SKM-1 treated with dmso at 0.1 percent for 144 hours (cell line): ENCODE measurements around the gene PLA2G4B.

Source experiments
- DNase-seq: peaks from one replicate; lab custom pipeline; 2025; ENCODE audit not compliant: unreplicated experiment; lab: John Stamatoyannopoulos, UW

PLA2G4B gene

DNA sequence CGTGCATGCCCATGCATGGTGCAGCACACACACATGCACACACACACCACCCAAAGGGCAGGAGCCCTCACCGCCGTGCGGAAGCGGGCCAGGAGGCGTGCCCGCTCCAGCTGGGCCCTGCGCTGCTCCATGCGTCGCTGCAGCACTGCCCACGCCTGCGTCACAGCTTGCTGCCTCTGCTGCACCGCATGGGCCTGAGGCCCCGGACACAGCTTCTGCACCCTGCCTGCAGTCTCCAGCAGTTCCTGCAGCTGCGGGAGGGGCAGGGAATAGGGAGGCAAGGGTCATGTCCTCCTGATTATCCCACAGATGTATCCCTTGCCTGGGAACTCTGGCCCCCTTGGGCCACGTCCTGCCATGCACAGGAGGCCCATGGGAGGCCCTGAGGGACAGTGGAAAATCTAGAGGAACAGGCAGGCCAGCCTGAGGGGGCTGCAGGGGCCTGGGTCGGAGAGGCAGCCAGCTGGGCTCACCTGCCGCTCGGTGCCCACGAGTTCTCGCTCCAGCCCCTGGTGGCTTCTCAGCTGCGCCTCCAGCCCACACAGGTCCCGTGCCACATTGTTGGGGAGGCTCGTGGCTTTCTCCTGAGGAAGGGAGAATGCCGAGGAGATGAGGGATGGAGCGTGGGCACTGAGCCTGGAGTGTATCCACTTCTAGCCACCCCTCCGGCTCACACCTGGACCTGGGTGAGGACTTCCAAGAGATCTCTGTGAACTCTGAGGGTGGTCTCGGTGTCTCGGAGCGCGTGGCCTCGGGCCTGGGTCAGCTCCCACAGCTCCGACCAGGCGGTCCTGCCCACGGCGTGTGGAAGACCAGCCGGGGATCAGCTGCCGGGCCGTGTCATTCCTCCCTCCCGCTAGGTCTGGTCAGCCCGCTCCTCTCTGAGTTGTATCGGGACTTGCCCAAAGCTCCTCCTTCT, 31.4 kb downstream of the PLA2G4B start:
- DNase-seq, result no peak

DNA sequence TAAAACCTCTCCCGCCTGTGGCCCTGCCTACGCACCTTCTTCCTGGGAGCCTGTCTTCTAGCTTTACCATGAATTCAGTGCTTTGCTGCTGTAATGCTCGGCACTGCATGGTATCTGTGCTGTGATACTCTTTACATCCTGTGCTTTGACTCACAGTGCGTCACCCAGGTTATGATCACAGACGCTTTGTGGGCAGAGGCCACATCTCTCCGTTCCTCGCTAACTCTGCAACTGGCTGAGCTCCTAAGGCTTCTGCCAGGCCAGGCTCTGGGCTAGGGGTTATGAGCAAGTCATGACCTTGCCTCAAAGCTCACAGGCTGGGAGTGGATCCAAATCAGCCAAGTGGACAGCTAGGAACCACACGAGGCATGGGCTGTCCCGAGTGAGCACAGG, 32.0 kb downstream of the PLA2G4B start:
- DNase-seq, result no peak

DNA sequence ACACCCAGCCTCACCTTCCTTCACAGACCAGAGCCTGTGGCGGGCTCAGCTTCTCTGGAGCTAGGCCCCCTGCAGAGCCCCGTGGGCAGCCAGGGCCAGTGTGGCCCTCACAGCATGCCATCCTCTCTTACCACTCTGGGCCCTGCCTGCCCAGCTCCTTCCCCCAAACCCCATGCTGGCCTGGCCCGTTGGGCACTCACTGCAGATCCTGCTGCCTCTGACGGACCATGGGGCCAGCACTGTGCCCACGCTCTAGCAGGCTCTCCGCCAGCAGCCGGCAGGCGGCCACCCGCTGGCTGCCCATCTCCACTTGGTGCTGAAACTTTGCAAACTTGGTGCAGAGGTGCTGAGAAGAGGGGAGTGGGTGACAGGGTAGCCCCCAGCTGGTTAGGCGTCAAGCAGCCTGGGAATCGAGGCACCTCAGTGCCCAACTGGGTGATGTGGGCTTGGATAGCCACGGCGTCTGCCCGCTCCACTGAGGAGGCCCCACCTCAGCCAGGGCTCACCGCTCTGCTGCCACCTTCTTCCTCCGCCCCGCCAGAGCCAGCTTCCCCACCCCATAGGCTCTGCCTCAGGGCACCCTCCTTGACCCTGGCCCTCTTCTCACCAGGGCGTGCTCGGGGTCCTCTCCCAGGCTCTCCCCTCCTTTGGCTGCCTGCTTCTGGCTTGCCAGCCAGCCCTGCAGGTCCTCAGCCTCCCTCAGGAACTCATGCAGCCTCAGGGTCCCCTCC, 32.7 kb downstream of the PLA2G4B start:
- no peak for DNase-seq

DNA sequence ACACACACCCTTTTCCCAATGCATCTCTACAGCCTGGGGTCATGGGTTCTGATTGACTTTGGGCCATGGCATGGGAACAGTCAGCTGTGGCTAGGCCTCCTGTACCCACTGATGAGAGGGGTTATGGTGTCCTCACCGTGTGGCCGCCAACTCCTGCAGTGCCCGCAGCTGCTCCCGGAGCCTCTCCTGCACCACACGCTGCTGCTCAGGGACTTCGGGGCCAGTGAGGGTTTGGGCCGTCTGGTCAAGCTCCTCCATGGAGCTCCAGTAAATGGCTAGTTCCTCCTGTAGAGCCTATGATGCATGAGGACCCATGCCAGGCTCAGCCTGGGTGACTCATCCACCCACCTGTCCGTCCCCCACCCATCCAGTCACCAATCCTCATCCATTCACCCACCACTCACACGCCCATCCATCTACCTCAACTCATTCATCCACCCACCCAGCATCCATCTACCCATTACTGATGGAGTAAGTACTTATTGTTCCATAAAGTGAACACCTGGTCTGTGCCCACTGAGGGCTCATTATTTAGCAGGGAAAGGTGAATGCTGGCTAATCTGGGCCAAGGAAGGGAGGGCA, 33.6 kb downstream of the PLA2G4B start:
- DNase-seq, result no peak

DNA sequence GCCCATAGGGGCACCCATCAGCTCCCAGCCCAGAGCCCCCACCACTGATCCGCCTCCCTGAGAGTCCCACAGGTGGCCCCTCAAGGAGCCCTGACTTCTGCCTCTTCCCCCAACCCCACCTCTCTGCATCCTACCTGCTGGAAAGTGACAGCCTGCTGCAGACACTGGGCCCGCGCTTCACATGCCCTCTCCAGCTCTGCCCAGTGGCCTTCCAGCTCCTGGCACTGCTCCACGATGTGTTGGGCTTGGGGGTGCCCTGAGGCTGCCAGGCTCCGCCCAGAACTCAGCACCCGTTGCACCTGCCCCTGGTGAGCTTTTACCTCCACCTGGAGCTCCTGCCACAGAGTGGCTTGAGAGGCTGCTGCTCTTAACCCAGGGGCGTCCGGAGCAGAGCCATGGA, 35.1 kb downstream of the PLA2G4B start:
- DNase-seq, result no peak

DNA sequence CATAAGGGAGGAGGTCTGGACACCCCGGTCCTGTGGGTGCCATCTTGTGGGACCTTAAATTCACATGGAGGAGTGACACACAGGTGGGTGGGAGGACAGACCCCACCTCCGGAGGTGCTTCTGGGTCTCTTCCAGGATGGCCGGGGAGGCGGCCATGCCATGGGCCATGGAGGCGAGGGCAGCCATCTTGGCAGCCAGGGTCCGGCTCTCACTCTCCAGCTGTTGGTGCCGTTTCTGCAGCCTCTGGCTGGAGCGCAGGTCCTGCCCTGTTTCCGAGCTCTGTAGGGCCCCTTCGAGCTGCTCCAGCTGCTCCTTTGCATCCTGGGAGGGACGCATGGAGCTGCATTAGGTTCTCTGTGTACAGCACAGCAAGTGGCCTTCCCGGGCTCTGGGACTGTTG, 36.1 kb downstream of the PLA2G4B start:
- no peak for DNase-seq

DNA sequence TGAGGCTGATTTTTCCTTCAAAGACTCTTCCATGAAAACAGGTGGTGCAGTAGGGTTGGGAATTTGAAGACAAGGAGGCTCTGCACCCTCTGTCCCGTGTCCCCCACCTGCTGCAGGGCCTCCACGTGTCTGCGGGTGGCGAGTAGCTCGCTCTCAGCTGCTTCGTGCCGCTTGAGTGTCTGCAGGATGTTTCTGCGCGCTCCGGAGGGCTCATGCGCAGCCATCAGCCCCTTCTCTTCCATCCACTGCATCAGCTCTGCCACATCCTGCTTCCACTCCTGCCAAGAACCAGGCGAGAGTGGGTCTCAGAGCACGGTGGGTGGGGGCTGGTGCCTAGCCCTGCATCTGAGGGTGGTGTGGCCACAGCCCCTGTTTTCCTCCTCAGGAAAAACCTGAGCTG, 37.4 kb downstream of the PLA2G4B start:
- DNase-seq, result no peak

DNA sequence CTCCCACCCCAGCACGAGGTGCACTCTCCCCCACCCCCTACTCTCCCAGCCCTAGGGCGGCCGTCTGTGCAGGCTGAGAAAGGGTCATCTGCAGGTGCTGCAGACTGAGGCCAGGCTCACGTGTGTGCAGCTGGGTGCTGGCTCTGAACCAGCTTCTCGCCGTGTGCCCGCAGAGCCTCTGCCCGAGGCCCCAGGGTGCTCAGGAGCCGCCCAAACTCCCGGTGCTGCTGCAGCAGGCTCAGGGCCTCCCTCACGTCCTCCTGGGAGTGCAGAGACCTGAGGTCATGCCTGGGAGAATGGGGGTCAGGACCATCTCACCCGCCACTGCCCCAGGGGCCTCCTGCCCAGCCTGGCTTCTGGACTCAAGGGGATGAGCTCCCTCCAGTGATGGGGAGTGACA, 38.0 kb downstream of the PLA2G4B start:
- DNase-seq, result no peak

DNA sequence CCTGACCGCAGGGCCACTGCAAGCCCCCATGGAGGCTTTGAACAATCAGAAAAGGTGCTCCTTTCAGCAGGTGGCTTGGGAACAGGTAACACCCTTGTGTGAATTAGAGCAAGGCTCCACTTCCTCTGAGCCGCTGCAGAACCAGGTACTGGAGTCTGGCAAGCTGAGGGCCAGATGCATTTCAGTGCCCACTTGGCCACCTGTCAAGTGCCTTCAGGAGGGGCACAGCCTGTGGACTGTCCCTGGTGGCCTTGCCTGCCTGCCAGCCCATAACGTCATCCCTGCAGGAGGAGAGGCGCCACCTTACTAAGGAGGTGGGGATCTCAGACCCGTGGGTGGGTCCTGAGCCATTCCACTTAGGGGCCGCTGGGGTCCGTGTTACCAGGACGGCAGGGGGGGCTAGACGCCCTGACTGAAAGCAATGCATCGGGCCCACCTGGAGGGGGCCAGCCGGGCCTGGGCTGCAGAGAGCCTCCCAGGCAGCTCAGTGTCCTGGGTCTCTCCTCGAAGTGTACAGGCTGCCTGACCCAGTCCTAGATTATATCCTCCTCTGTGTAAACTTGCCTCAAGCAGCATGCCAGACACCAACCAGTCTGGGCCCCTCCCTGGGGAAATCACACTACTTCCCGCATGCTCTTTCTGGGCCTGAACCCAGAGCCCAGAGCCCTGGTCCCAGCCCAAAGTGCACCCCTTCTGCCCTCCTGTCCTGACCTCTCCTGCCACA, 39.1 kb downstream of the PLA2G4B start:
- DNase-seq, result no peak

DNA sequence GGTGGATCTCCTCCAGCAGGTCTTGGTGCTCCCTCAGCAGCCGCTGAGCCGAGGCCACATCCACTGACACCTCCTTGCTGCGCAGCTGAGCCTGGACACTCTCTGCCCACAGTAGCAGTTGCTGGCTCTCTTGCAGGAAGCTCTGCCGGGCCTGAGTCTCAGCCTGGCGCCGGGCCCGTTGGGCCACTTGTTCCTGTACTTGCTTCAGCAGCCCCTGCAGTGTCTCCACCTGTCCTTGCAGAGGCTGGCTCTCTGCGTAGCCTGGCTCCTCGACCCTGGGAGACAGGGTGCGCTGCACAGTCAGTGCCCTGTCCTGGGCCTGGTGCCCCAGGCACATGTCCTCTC, 39.7 kb downstream of the PLA2G4B start:
- no peak for DNase-seq

DNA sequence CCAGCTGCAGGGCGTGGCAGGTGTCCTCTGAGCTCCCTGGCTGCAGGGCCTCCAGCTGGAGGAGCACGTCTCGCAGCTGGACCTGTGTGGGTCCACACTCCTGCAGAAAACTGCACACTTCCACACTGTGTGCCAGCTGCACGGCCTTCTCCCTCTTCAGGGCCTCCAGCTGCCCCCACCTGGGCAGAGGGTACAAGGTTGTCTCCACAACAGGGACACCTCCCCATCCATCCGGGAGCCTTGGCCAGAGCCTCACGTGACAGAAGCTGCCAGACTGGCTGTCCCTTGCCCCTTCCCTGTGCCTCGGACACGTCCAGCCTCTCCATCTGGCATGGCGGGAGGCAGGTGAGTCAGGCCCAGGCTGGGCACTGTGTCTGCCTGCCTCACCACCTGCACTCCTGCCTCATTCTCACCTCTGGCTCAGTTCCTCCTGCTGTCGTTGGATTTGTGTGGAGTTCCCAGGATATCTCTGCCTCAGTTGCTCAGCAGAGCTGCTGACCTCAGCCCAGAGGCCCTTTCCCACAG, 40.7 kb downstream of the PLA2G4B start:
- DNase-seq, result no peak

DNA sequence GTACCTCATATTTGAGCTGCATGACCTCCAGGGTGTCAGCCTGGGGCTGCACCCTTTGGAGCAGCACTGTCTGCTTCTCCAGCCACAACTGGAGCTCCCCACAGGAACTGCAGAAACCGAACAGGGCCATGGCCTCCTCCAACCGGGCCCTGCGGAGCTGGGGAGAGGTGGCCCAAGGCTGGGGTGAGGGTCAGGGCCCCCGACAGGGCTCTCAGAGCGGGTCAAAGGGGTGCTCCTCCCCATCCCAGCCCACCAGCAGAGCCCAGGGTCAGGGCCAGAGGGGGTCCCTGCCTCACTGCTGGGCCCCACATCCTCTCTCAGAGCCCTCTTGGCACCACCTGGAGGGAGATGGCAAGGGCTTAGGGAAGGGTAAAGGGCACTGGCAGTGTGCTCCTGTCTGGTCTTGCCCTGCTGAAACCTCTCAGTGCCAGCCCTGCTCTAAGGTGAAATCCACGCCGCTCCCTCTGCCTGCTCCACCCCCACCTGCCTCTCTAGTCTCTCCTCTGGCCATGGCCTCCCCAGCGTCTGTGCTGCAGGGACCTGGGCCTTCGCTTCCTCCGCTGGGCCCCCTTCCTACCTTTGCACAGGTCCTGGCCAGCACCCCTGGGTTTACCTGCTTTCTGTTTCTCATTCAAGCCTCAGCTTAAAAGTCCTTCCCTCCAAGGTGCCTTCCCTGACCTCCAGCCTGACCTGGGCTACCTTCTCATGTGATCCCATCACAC, 41.7 kb downstream of the PLA2G4B start:
- no peak for DNase-seq

DNA sequence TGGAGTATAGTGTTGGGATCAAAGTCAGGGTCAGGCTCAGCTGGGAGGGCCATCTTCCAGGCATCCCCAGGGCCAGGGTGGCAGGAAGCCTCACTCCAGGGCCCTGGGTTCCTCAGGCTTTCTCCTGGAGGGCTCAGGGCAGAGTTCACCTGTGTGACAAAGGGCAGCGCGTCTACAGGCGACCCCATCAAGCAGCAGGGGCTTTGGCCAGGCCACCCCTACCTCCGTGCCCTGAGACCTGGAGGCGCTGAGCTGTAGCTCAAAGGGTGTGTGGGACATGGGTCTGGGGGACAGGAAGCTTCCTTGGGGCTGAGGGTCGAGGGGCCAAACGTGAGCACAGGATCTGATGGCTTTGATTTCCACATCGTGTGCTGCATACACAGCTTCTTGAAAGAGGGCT, 42.4 kb downstream of the PLA2G4B start:
- no peak for DNase-seq

DNA sequence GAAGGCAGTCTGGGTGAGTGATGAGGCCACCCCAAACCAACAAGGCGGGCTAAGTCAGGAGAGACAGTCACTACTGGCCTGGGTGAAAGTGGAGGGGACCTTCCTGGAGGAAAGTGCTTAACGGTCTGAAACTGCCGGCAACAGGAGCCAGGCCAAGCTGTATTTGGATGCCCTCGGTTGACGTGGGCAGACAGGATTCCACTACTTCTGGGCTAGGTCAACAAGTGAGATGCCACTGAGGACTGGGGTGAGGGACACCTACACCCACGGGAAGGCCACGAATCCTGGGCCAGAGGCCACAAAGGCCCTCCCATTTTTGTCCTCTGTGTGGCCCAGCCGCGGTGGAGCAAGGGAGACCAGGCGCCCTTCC, 42.9 kb downstream of the PLA2G4B start:
- DNase-seq, result no peak

DNA sequence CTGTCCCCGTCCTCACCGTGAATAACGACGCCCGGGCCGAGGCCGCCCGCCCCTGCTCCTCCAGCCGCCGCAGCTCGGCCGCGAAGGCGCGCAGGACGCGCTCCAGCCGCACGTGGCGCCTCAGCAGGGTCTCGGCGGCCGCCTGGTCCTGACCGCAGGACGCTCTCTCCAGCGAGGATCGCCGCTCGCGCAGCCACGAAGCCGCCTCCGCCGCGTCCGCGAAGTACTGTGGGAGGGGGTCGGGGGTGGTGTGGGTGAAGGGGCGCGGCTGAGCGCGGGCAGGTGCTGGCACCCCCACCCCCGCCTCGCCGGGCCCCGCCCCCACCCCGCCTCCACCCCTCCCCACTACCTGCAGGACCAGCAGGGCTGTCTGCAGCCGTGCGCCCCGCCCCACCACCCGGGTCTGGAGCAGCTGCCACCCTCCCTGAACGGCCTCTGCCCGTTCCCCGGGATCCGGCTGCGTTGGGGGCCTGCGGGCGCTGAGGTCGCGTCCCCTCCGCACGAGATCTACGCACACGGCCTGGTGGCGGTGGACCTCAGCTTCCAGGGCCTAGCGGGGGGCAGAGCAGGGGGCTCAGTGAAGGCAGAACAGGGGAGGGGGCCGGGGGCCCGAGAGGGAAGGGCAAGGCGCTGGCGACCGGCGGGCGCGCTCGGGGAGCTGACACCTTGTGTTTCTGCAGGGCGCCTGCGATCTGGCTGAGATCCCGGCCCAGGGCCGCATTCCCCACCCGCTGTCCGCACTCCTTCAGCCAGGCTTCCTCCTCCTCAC, 43.5 kb downstream of the PLA2G4B start:
- no peak for DNase-seq

DNA sequence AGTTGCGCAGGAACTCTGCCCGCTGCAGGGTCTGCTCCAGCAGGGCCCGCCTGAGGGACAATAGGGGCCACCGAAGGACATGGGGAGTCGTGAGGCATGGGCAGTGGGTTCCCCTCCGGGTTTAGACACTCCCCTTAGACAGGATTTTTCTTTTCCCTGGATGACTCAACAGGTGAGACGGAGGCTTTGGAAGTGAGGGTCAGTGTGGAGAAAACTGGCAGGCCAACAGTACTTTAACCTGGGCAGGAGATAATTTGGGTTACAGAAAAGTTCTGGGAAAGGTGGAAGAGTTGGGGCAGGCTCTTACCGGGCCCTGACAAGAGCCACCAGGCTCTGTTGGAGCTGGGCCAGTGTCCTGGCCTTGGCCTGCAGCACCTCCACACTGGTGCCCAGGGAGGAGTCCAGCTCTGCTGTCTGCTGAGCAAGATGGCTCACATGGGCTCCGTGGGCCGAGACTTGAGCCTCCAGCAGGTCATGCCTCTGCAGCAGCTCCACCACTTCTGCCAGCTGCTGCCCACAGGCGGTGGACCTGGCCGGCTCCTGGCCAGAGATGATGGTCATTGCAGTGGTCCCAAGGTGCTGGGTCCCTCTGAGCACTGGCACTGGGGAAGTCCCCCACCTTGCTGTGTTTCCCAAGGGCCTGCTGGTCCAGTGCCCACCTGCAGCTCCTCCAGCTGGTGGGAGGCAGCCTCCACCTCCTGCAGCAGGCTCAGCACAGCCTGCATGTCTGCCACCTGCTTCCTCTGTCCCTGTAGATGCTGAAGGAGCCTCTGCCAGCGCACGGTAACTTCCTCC, 44.2 kb downstream of the PLA2G4B start:
- DNase-seq, result peak; percentile 16

DNA sequence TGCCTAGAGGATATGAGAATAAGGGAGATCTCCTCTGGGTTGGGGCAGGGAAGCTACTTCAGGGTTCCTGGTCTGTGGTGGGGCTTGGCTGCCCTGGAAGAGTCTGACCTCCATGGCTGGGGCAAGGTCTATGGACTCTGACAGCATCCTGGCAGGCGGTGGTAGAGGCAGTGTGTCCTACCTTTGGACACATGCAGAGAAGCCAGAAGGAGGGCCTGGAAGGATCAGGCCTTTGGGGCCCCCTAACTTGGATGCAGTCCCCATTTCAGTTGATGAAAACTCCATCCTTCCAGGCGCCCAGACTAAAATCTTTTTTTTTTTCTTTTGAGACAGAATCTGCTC, 44.8 kb downstream of the PLA2G4B start:
- no peak for DNase-seq

DNA sequence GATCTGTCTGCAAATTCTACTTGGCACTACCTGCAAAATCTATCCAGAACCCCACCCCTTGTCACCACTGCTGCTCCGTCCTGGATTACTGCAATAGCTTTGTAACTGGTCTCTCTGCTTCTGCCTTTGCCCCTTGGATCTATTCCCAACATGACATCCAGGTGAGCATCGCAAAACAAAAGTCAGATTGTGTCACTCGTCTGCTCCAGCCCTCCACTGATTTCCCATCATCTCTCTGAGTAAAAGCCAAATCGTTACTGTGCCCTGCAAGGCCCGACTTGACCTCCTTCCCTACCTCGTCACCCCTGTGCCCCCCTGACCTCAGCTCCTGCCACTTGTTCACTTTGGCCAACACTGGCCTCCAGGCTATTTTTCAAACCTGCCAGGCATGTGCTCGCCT, 45.8 kb downstream of the PLA2G4B start:
- DNase-seq, result no peak

DNA sequence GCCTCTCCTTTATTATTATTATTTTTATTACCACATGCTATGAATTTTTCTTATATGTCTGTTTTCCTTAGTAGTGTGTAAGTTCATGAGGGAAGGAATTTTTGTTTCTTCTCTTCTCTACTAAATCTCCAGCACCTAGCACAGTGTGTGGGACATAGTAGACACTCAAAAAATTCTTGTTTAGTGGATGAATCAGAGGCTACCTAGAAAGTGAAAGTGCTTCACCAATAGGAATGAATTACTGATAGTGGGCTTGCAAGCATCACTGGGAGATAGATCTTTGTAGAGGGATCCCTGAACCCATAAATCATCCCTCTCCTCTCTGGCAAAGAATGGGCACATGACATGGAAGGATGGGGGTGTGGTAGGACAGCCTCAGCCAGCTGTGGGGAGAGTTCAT, 46.7 kb downstream of the PLA2G4B start:
- no peak for DNase-seq
